Esophagus muscularis mucosa (tissue), 4 donors: Measurements from ENCODE around the gene GPC4.

Source experiments
- CTCF ChIP-seq, 3 experiments: fragments of 200-600 bp in 2 of 3; fragments of 450-650 bp in 1 of 3; sonication (generic) in 2 of 3; IDR thresholded peaks; one replicate each; pipeline ENCODE4 v1.5.1; 2017 to 2019; ENCODE audit warnings: antibody characterized with exemption in 3 of 3, mild to moderate bottlenecking in 2 of 3, moderate library complexity in 1 of 3
- EP300 ChIP-seq: sonication (generic); formaldehyde crosslinking; IDR thresholded peaks from one replicate; pipeline ENCODE4 v1.6.1; 2017; ENCODE audit warnings: antibody characterized with exemption
- POLR2A ChIP-seq: fragments of 450-650 bp; IDR thresholded peaks from one replicate; pipeline ENCODE4 v1.6.1; 2017; ENCODE audit warnings: antibody characterized with exemption, moderate library complexity, mild to moderate bottlenecking, low read depth
- POLR2AphosphoS5 ChIP-seq, 2 donors: sonication (generic); formaldehyde crosslinking; IDR thresholded peaks; one replicate each; pipeline ENCODE4 v1.6.1; 2017; ENCODE audit warnings: antibody characterized with exemption in 2 of 2

DNA sequence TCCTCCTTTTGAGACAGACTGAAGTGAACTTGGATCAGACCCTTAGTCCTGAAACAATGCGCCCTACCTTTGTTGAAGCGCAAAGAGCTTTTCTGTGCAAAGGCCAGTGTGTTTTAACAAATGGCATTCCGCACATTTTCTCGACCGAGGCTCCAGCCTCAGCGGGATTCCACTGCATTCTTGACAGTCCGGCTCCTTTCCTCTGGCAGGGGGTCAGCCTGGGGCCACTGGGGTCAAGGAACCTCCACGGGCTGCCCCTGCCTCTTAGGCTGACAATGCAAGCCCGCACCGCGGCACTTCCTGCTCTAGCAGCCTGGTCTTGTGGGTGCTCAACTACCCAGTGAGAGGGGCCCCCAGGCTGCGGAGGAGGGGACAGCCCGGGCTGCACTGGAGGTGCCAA lies 150.0 kb downstream of the GPC4 start:
- TF ChIP-seq POLR2A (no peak), EP300 (no peak), CTCF (IDR thresholded peaks at IDR 0.05) (no peak), POLR2AphosphoS5 (IDR thresholded peaks at IDR 0.05) (no peak)
